Measurements from ENCODE around the gene PIP5K1C.

The PIP5K1C gene

DNA sequence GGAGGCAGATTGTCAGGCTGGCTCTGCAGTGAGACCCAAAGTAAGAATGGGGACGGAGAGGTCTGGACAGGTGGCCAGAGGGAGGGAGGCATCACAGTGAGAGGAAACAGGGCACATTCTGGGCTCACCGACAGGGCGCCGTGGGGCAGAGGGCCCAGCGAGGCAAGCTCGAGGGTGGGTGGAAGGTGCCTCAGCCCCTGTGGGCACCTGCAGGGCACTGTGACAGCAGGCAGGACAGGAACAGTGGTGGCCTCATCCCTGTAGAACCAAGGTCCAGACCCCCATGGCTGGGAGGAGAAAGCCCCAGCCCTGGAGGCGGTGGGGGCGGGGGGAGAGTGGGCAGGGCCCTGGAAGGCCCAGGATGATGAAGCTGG lies 27.7 kb downstream of the PIP5K1C start:
- no peak for DNase-seq
- WGBS = 87% methylated on average over 6 of the region's 8 CpGs
- H2BK120ac ChIP-seq (ENCODE audit: low read depth, low read length) = no peak overlapping the region
- no peaks in the 10 kb centered on the region for H3K27me3 ChIP-seq (ENCODE audit: control insufficient read depth in 1 of 2, insufficient read depth in 1 of 2, low read length in 2 of 2)
- H3K14ac ChIP-seq (ENCODE audit: low read length in 2 of 2) = peak overlapping the region in 1 of 2 experiments; percentile 1
- no peak overlapping the region for H3K9ac ChIP-seq (ENCODE audit: low read length)
- no peak overlapping the region for H3K4me3 ChIP-seq (ENCODE audit: insufficient read depth in 1 of 2, low read depth in 1 of 2, low read length in 2 of 2)
- no peaks in the 10 kb centered on the region for H3K9me3 ChIP-seq (ENCODE audit: control insufficient read depth, low read length)
- H2AFZ ChIP-seq (ENCODE audit: low read depth, low read length) = no peak overlapping the region
- H2BK15ac ChIP-seq (ENCODE audit: low read depth, poor library complexity, severe bottlenecking) = no peak overlapping the region
- peak overlapping the region in 1 of 2 experiments; percentile 44 for H3K18ac ChIP-seq (ENCODE audit: low read depth in 1 of 2, low read length in 2 of 2)
- no peak overlapping the region for H3K4me2 ChIP-seq (ENCODE audit: low read length, poor library complexity, severe bottlenecking)
- no peak overlapping the region for H3K27ac ChIP-seq (ENCODE audit: low read length, poor library complexity, severe bottlenecking)
- H4K91ac ChIP-seq (ENCODE audit: low read length) = peak overlapping the region; percentile 37
- H2AK5ac ChIP-seq (ENCODE audit: low read length, severe bottlenecking) = peak overlapping the region; percentile 27
- peaks cover 14% of the 10 kb centered on the region for H3K79me1 ChIP-seq (replicated peaks; ENCODE audit: low read length, poor library complexity, severe bottlenecking)
- peaks cover 0 to 49% of the 10 kb centered on the region in 2 experiments for H3K36me3 ChIP-seq (ENCODE audit: control insufficient read depth in 1 of 2, insufficient read depth in 2 of 2, low read depth in 1 of 2, low read length in 2 of 2)
- peak overlapping the region in 1 of 2 experiments; percentile 18 for H3K4ac ChIP-seq (ENCODE audit: low read depth in 1 of 2, low read length in 2 of 2)
- peak overlapping the region; percentile 31 for H4K8ac ChIP-seq (ENCODE audit: low read length)
- H2BK5ac ChIP-seq (ENCODE audit: low read depth, low read length, poor library complexity, severe bottlenecking) = no peak overlapping the region
- H3K23ac ChIP-seq (ENCODE audit: low read length in 2 of 2) = no peak overlapping the region
- peak overlapping the region in 1 of 2 experiments; percentile 7 for H2BK12ac ChIP-seq (ENCODE audit: low read length in 2 of 2)
- peaks cover 79% of the 10 kb centered on the region for H3K4me1 ChIP-seq (ENCODE audit: control insufficient read depth, insufficient read depth, low read depth, low read length)

DNA sequence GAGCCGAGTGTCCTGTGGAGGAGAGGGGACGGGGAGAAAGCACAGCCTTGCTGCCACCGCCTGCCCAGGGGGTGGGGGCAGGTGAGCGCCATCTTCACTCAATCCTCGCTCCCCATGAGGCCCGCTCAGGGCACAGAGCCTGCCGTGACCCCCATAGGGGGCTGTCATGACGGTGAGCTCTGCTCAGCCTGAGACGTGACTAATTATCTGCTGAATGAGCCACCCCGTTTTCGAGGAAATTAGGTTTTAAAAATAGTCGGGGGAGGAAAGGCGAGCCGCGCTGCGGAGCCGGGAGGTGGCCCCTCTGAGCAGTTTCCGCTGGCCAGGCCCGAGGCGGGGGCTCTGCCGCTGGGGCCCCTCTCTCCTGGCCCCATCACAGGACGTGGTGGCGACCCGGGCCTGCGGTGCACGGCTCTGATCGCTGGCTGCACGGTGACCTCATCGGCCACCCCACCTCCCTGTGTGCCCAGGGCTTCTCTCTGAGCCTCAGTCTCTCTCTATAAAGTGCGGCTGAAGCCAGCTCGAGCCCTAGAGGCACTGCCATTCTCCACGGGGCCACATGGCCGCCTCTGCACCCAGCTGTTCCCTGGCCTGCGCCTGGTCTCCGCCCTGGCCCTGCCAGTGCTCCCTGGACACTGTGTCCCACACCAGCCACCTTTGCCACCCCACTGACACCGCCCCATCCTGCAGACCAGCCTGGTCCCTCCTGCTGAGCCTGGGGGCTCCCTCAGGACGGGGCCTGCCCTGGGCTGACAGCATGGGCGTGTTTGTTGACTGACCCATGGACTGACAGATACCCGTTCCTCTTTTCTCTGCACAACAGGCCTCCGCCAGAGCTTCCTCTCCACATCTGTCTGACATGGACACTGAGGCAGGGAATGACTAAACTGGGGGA lies 28.3 kb downstream of the PIP5K1C start:
- Histone ChIP-seq H3K27me3 (ENCODE audit: control insufficient read depth in 1 of 2, insufficient read depth in 1 of 2, low read length in 2 of 2) (no peaks in the 10 kb centered on the region), H3K27ac (ENCODE audit: low read length, poor library complexity, severe bottlenecking) (peak overlapping the region; percentile 91), H3K79me1 (replicated peaks; ENCODE audit: low read length, poor library complexity, severe bottlenecking) (peaks cover 18% of the 10 kb centered on the region), H4K8ac (ENCODE audit: low read length) (peak overlapping the region; percentile 41), H2BK15ac (ENCODE audit: low read depth, poor library complexity, severe bottlenecking) (peak overlapping the region; percentile 20), H3K9ac (ENCODE audit: low read length) (peak overlapping the region; percentile 95), H2AFZ (ENCODE audit: low read depth, low read length) (no peak overlapping the region), H3K4me3 (ENCODE audit: insufficient read depth in 1 of 2, low read depth in 1 of 2, low read length in 2 of 2) (peak overlapping the region in 1 of 2 experiments; percentile 65), H3K9me3 (ENCODE audit: control insufficient read depth, low read length) (no peaks in the 10 kb centered on the region), H3K36me3 (ENCODE audit: control insufficient read depth in 1 of 2, insufficient read depth in 2 of 2, low read depth in 1 of 2, low read length in 2 of 2) (peaks cover 0 to 55% of the 10 kb centered on the region in 2 experiments), H3K18ac (ENCODE audit: low read depth in 1 of 2, low read length in 2 of 2) (peak overlapping the region; percentile 30 to 83), H3K4me2 (ENCODE audit: low read length, poor library complexity, severe bottlenecking) (peak overlapping the region; percentile 54), H2BK12ac (ENCODE audit: low read length in 2 of 2) (peak overlapping the region; percentile 59 to 75), H4K91ac (ENCODE audit: low read length) (peak overlapping the region; percentile 81), H3K14ac (ENCODE audit: low read length in 2 of 2) (peak overlapping the region in 1 of 2 experiments; percentile 87), H3K23ac (ENCODE audit: low read length in 2 of 2) (no peak overlapping the region), H3K4me1 (ENCODE audit: control insufficient read depth, insufficient read depth, low read depth, low read length) (peaks cover 84% of the 10 kb centered on the region), H2BK120ac (ENCODE audit: low read depth, low read length) (peak overlapping the region; percentile 23), H2BK5ac (ENCODE audit: low read depth, low read length, poor library complexity, severe bottlenecking) (peak overlapping the region; percentile 75), H2AK5ac (ENCODE audit: low read length, severe bottlenecking) (peak overlapping the region; percentile 82), H3K4ac (ENCODE audit: low read depth in 1 of 2, low read length in 2 of 2) (peak overlapping the region; percentile 14 to 15)
- DNase-seq = peak; percentile 50
- WGBS = 43% methylated on average over 39 of the region's 40 CpGs

GRCh38 chr19:3670796-3671679 lies 29.2 kb downstream of the PIP5K1C start:
- H2BK5ac ChIP-seq (ENCODE audit: low read depth, low read length, poor library complexity, severe bottlenecking) = peak overlapping the region; percentile 75
- peak; percentile 85 for DNase-seq
- peak overlapping the region; percentile 79 for H4K91ac ChIP-seq (ENCODE audit: low read length)
- peak overlapping the region; percentile 79 for H4K8ac ChIP-seq (ENCODE audit: low read length)
- H3K79me1 ChIP-seq (replicated peaks; ENCODE audit: low read length, poor library complexity, severe bottlenecking) = peaks cover 16% of the 10 kb centered on the region
- H2AK5ac ChIP-seq (ENCODE audit: low read length, severe bottlenecking) = peak overlapping the region; percentile 85
- H2BK120ac ChIP-seq (ENCODE audit: low read depth, low read length) = peak overlapping the region; percentile 23
- H3K4me3 ChIP-seq (ENCODE audit: insufficient read depth in 1 of 2, low read depth in 1 of 2, low read length in 2 of 2) = peak overlapping the region in 1 of 2 experiments; percentile 65
- H3K27ac ChIP-seq (ENCODE audit: low read length, poor library complexity, severe bottlenecking) = peak overlapping the region; percentile 91
- H3K9me3 ChIP-seq (ENCODE audit: control insufficient read depth, low read length) = no peaks in the 10 kb centered on the region
- WGBS = 57% methylated on average over 39 of the region's 45 CpGs
- H3K4ac ChIP-seq (ENCODE audit: low read depth in 1 of 2, low read length in 2 of 2) = peak overlapping the region; percentile 15 to 72
- H2BK12ac ChIP-seq (ENCODE audit: low read length in 2 of 2) = peak overlapping the region; percentile 59 to 75
- H3K4me2 ChIP-seq (ENCODE audit: low read length, poor library complexity, severe bottlenecking) = peak overlapping the region; percentile 54
- H3K14ac ChIP-seq (ENCODE audit: low read length in 2 of 2) = peak overlapping the region in 1 of 2 experiments; percentile 87
- H3K23ac ChIP-seq (ENCODE audit: low read length in 2 of 2) = no peak overlapping the region
- H3K27me3 ChIP-seq (ENCODE audit: control insufficient read depth in 1 of 2, insufficient read depth in 1 of 2, low read length in 2 of 2) = no peaks in the 10 kb centered on the region
- H2AFZ ChIP-seq (ENCODE audit: low read depth, low read length) = no peak overlapping the region
- peak overlapping the region; percentile 53 for H2BK15ac ChIP-seq (ENCODE audit: low read depth, poor library complexity, severe bottlenecking)
- peak overlapping the region; percentile 70 to 83 for H3K18ac ChIP-seq (ENCODE audit: low read depth in 1 of 2, low read length in 2 of 2)
- peaks cover 88% of the 10 kb centered on the region for H3K4me1 ChIP-seq (ENCODE audit: control insufficient read depth, insufficient read depth, low read depth, low read length)
- H3K36me3 ChIP-seq (ENCODE audit: control insufficient read depth in 1 of 2, insufficient read depth in 2 of 2, low read depth in 1 of 2, low read length in 2 of 2) = peaks cover 5 to 62% of the 10 kb centered on the region in 2 experiments
- H3K9ac ChIP-seq (ENCODE audit: low read length) = peak overlapping the region; percentile 95

Data from mesenchymal stem cell (in vitro differentiated cells and primary cell).